H1 (cell line): Measurements from ENCODE around the gene PARS2. TPM values are rescaled to one million over a fixed set of nuclear protein-coding genes. Genes with fewer than 3 reads are reported as not detected.

Experiments used
- CTCF ChIA-PET: fragments of 300-600 bp; sonication (Branson Sonifier 250); formaldehyde crosslinking; loops from one replicate; lab custom pipeline; 2021; ENCODE audit not compliant: partially characterized antibody; lab: Charles Lee
- POLR2A ChIA-PET: fragments of 300-600 bp; sonication (Branson Sonifier 250); formaldehyde crosslinking; loops from one replicate; lab custom pipeline; 2021; ENCODE audit warnings: inconsistent platforms; ENCODE audit not compliant: partially characterized antibody; lab: Charles Lee
- DNase-seq, 2 experiments: peaks; one replicate each; pipeline versions ENCODE4 v3.0.0 to v3.0.0-alpha.2; 2010 to 2022; ENCODE audit warnings: low spot score in 2 of 2, low read depth in 1 of 2, mixed read lengths in 1 of 2
- FAIRE-seq: peaks from 2 replicates; lab custom pipeline; 2011; peaks lifted over from hg19 to GRCh38; lab: Jason Lieb, UNC
- H2AFZ ChIP-seq: 2 replicates; pipeline ENCODE4 v1.8.1; 2012; ENCODE audit warnings: low read length, inconsistent platforms
- H2AK5ac ChIP-seq: 2 replicates; pipeline ENCODE4 v1.6.1; 2013; ENCODE audit warnings: low read depth, low read length
- H2BK120ac ChIP-seq: replicated peaks from 2 replicates; pipeline ENCODE3; 2013; ENCODE audit warnings: low read depth, low read length, inconsistent platforms
- H2BK12ac ChIP-seq: 2 replicates; pipeline ENCODE4 v1.6.1; 2013; ENCODE audit warnings: low read depth, low read length
- H2BK15ac ChIP-seq: 2 replicates; pipeline ENCODE4 v1.6.1; 2013; ENCODE audit warnings: low read length
- H2BK20ac ChIP-seq: 2 replicates; pipeline ENCODE4 v1.6.1; 2013; ENCODE audit warnings: low read length
- H2BK5ac ChIP-seq: 2 replicates; pipeline ENCODE4 v1.6.1; 2013; ENCODE audit warnings: low read depth, low read length
- H3K14ac ChIP-seq: 2 replicates; pipeline ENCODE4 v1.6.1; 2013; ENCODE audit warnings: inconsistent platforms; ENCODE audit not compliant: insufficient read length
- H3K18ac ChIP-seq: 2 replicates; pipeline ENCODE4 v1.6.1; 2013; ENCODE audit warnings: low read length; ENCODE audit errors: extremely low read depth
- H3K23ac ChIP-seq: 2 replicates; pipeline ENCODE4 v1.6.1; 2013; ENCODE audit warnings: inconsistent platforms; ENCODE audit not compliant: insufficient read length
- H3K23me2 ChIP-seq: 2 replicates; pipeline ENCODE4 v1.6.1; 2013; ENCODE audit warnings: low read depth, low read length
- H3K27ac ChIP-seq: 2 replicates; pipeline ENCODE4 v1.6.1; 2011; ENCODE audit warnings: low read depth, low read length, inconsistent platforms
- H3K27me3 ChIP-seq, 4 experiments: replicated peaks in 1 of 4; 1 replicate in 1 of 4; 2 replicates in 3 of 4; pipeline versions ENCODE4 v1.6.1 to v1.8.1; 2011 to 2013; ENCODE audit warnings: low read length in 3 of 4, mild to moderate bottlenecking in 3 of 4, inconsistent platforms in 2 of 4, mixed read lengths in 2 of 4, moderate library complexity in 1 of 4; ENCODE audit not compliant: control insufficient read depth in 3 of 4, insufficient read depth in 3 of 4; ENCODE audit errors: extremely low read depth in 1 of 4
- H3K36me3 ChIP-seq, 4 experiments: 2 replicates each; pipeline versions ENCODE4 v1.6.1 to v1.8.1; 2011 to 2013; ENCODE audit warnings: mild to moderate bottlenecking in 4 of 4, low read length in 3 of 4, moderate library complexity in 2 of 4, control low read depth in 1 of 4, inconsistent platforms in 1 of 4; ENCODE audit not compliant: insufficient read depth in 4 of 4, control insufficient read depth in 2 of 4
- H3K4ac ChIP-seq: replicated peaks from 2 replicates; pipeline ENCODE3; 2013; ENCODE audit warnings: low read length, low read depth, mixed read lengths, inconsistent platforms; ENCODE audit not compliant: insufficient read length
- H3K4me1 ChIP-seq, 4 experiments: replicated peaks in 1 of 4; 1 replicate in 1 of 4; 2 replicates in 3 of 4; pipeline versions ENCODE4 v1.6.1 to v1.8.1; 2011 to 2013; ENCODE audit warnings: low read length in 3 of 4, inconsistent platforms in 2 of 4, mixed read lengths in 1 of 4; ENCODE audit not compliant: insufficient read depth in 4 of 4, control insufficient read depth in 3 of 4
- H3K4me2 ChIP-seq, 2 experiments: 2 replicates each; pipeline versions ENCODE4 v1.6.1 to v1.8.1; 2011 to 2013; ENCODE audit warnings: low read depth in 2 of 2, low read length in 2 of 2, control low read depth in 1 of 2, inconsistent platforms in 1 of 2, mild to moderate bottlenecking in 1 of 2; ENCODE audit not compliant: insufficient read depth in 1 of 2
- H3K4me3 ChIP-seq, 4 experiments: fragments of 200-600, 300-600 bp in 1 of 4; sonication (generic), shearing (Covaris generic), sonication (Bioruptor Twin) in 1 of 4; 2 replicates each; pipeline versions ENCODE4 v1.5.1 to v1.8.1; 2011 to 2016; ENCODE audit warnings: low read length in 4 of 4, low read depth in 3 of 4, control low read depth in 2 of 4, inconsistent platforms in 2 of 4, mild to moderate bottlenecking in 2 of 4, mixed read lengths in 1 of 4, moderate library complexity in 1 of 4; ENCODE audit not compliant: insufficient read depth in 2 of 4; ENCODE audit errors: extremely low read depth in 1 of 4
- H3K56ac ChIP-seq: replicated peaks from 2 replicates; pipeline ENCODE3; 2013; ENCODE audit warnings: low read depth, mild to moderate bottlenecking, mixed read lengths, low read length, inconsistent platforms; ENCODE audit not compliant: insufficient read length
- H3K79me1 ChIP-seq: 2 replicates; pipeline ENCODE4 v1.6.1; 2013; ENCODE audit warnings: low read depth, low read length, control low read depth
- H3K79me2 ChIP-seq, 2 experiments: 2 replicates each; pipeline versions ENCODE4 v1.6.1 to v1.8.1; 2012 to 2013; ENCODE audit warnings: low read length in 2 of 2, mild to moderate bottlenecking in 2 of 2, inconsistent platforms in 1 of 2; ENCODE audit not compliant: insufficient read depth in 2 of 2, control insufficient read depth in 1 of 2
- H3K9ac ChIP-seq, 4 experiments: replicated peaks in 1 of 4; 1 replicate in 1 of 4; 2 replicates in 3 of 4; pipeline versions ENCODE4 v1.6.1 to v1.8.1; 2011 to 2013; ENCODE audit warnings: low read depth in 3 of 4, low read length in 3 of 4, control low read depth in 2 of 4, mild to moderate bottlenecking in 2 of 4, moderate library complexity in 2 of 4, inconsistent platforms in 1 of 4; ENCODE audit errors: extremely low read depth in 1 of 4
- H3K9me3 ChIP-seq, 2 experiments: 2 replicates each; pipeline versions ENCODE4 v1.6.1 to v1.8.1; 2012 to 2013; ENCODE audit warnings: mild to moderate bottlenecking in 2 of 2, moderate library complexity in 2 of 2, control low read depth in 1 of 2, inconsistent platforms in 1 of 2, low read depth in 1 of 2, low read length in 1 of 2, mixed read lengths in 1 of 2; ENCODE audit not compliant: insufficient read depth in 2 of 2
- H4K20me1 ChIP-seq, 2 experiments: replicated peaks in 1 of 2; 2 replicates each; pipeline versions ENCODE3 to v1.8.1; 2011 to 2013; ENCODE audit warnings: inconsistent platforms in 2 of 2, low read length in 2 of 2, mild to moderate bottlenecking in 1 of 2; ENCODE audit not compliant: insufficient read depth in 2 of 2, control insufficient read depth in 1 of 2
- H4K5ac ChIP-seq: 2 replicates; pipeline ENCODE4 v1.6.1; 2013; ENCODE audit warnings: low read length, low read depth, mixed read lengths, inconsistent platforms; ENCODE audit not compliant: insufficient read length
- H4K8ac ChIP-seq: 2 replicates; pipeline ENCODE4 v1.8.0; 2013; ENCODE audit warnings: mild to moderate bottlenecking, moderate library complexity, low read length, inconsistent platforms; ENCODE audit not compliant: insufficient read depth; ENCODE audit errors: extremely low read depth
- H4K91ac ChIP-seq: replicated peaks from 2 replicates; pipeline ENCODE3; 2013; ENCODE audit warnings: low read length, mixed read lengths, inconsistent platforms; ENCODE audit not compliant: insufficient read length
- ASH2L ChIP-seq: fragments of 200-600, 300-600 bp; sonication (generic); IDR thresholded peaks from one replicate; pipeline ENCODE4 v1.7.1; 2017; ENCODE audit warnings: low read length
- ATF2 ChIP-seq: IDR thresholded peaks from 2 replicates; pipeline ENCODE4 v1.6.1; 2012; ENCODE audit warnings: low read length, inconsistent platforms
- BRCA1 ChIP-seq: IDR thresholded peaks from 2 replicates; pipeline ENCODE4 v1.6.1; 2012; ENCODE audit warnings: low read depth, low read length, improper control_type of control experiment
- CEBPB ChIP-seq: IDR thresholded peaks from 2 replicates; pipeline ENCODE4 v1.6.1; 2012; ENCODE audit warnings: low read depth, low read length
- CTCF ChIP-seq, 3 experiments: IDR thresholded peaks; 1 replicate in 2 of 3; 2 replicates in 1 of 3; pipeline versions ENCODE4 v1.5.1 to v1.6.1; 2011; ENCODE audit warnings: low read length in 3 of 3, mild to moderate bottlenecking in 3 of 3, inconsistent platforms in 2 of 3, low read depth in 1 of 3, moderate library complexity in 1 of 3; ENCODE audit not compliant: insufficient read depth in 1 of 3; ENCODE audit errors: control extremely low read depth in 1 of 3
- GABPA ChIP-seq: IDR thresholded peaks from 2 replicates; pipeline ENCODE4 v1.6.1; 2011; ENCODE audit warnings: mild to moderate bottlenecking, low read length, moderate library complexity, borderline replicate concordance; ENCODE audit not compliant: insufficient read depth
- SAP30 ChIP-seq: fragments of 300-600 bp; sonication (generic); IDR thresholded peaks from 2 replicates; pipeline ENCODE4 v1.7.1; 2012; ENCODE audit warnings: low read length, moderate library complexity, mild to moderate bottlenecking, inconsistent platforms; ENCODE audit not compliant: insufficient read depth, insufficient replicate concordance
- SUZ12 ChIP-seq: fragments of 200-600 bp; sonication (generic); IDR thresholded peaks from 2 replicates; pipeline ENCODE4 v1.6.1; 2012; ENCODE audit warnings: mild to moderate bottlenecking, inconsistent platforms, low read length, moderate library complexity, mixed read lengths
- TCF12 ChIP-seq: IDR thresholded peaks from 2 replicates; pipeline ENCODE4 v1.6.1; 2011; ENCODE audit warnings: low read depth, mild to moderate bottlenecking, low read length
- WGBS, 2 experiments: shearing (Covaris generic) in 1 of 2; methylation state at CpG; one replicate each; pipeline versions ENCODE4 v1.1.6 to v1.1.7; 2013 to 2015; ENCODE audit warnings: low lambda C conversion rate in 2 of 2, mixed read lengths in 2 of 2, inconsistent platforms in 1 of 2, low coverage in 1 of 2, missing lambda C conversion rate in 1 of 2; ENCODE audit not compliant: insufficient replicate concordance in 2 of 2, insufficient coverage in 1 of 2, insufficient read length in 1 of 2; ENCODE audit errors: extremely low coverage in 1 of 2, missing lambda C conversion rate in 1 of 2; 5-methylcytosine and 5-hydroxymethylcytosine counted together
- polyA plus RNA-seq, 7 experiments: library from polyadenylated mRNA; depleted of rRNA in 3 of 7; stranded (reverse) in 5 of 7; unstranded in 2 of 7; fragments of >200 nt in 5 of 7; fragments of 200-250 nt in 2 of 7; gene quantifications; 1 replicate in 5 of 7; 2 replicates in 1 of 7; 4 replicates in 1 of 7; pipeline versions ENCODE4 v1.2.1 to v1.2.3, GENCODE V29; 2011 to 2013; ENCODE audit warnings: missing spikeins in 2 of 7, mixed read lengths in 2 of 7
- total RNA-seq: library from RNA; stranded (reverse); fragmentation: NEBNext Ultra II Directional; extraction: Animal tissue kit (Norgen Biotek cat#: 25700); gene quantifications from 2 replicates; pipeline ENCODE4 v1.2.1, GENCODE V29; 2021

PARS2 gene
- total and polyA plus RNA-seq, 2 of the 8 experiments (the other 6 are each of a cell fraction or from before 2014, with no cell fraction given) = 8.9 to 10.0 TPM

GRCh38 chr1:54711536-54711935, 52.8 kb downstream of the PARS2 start:
- ChIA-PET POLR2A (no interaction called here), CTCF (no interaction called here)
- Histone ChIP-seq H2BK20ac (no peak overlapping the region), H3K9me3 (no peaks in the 10 kb centered on the region), H3K4me1 (no peaks in the 10 kb centered on the region; a peak in 1 of 7 replicates), H3K79me1 (no peaks in the 10 kb centered on the region), H2AK5ac (no peak overlapping the region)
- TF ChIP-seq BRCA1 (no peak), ATF2 (no peak), SUZ12 (no peak), TCF12 (no peak), ASH2L (no peak), SAP30 (no peak), GABPA (no peak), CEBPB (no peak), CTCF (IDR thresholded peaks at IDR 0.05; ENCODE audit: control extremely low read depth in 1 of 3, insufficient read depth in 1 of 3, low read depth in 1 of 3, low read length in 3 of 3) (no peak)
- TF ChIP-seq, all 59 proteins: peak for 0
- H2BK12ac ChIP-seq = no peak overlapping the region
- H2BK15ac ChIP-seq = no peak overlapping the region
- H3K27me3 ChIP-seq = peaks cover 0 to 9% (median 4%) of the 10 kb centered on the region in 4 experiments; a peak in 4 of 7 replicates
- no peaks in the 10 kb centered on the region for H4K20me1 ChIP-seq
- H2BK5ac ChIP-seq = no peak overlapping the region
- no peak overlapping the region for H2BK120ac ChIP-seq
- H4K5ac ChIP-seq = no peak overlapping the region
- no peak overlapping the region for H4K8ac ChIP-seq
- H3K14ac ChIP-seq = no peak overlapping the region
- no peak overlapping the region for H3K23ac ChIP-seq
- no peak for DNase-seq
- no peak overlapping the region for H3K56ac ChIP-seq
- no peak overlapping the region for H3K4me3 ChIP-seq
- no peak overlapping the region for H3K9ac ChIP-seq
- H4K91ac ChIP-seq = no peak overlapping the region
- 85% methylated on average over 10 of the region's 10 CpGs; no CpG with 5 or more reads in 1 of the 2 experiments for WGBS, 2 experiments
- peaks cover 0 to 6% of the 10 kb centered on the region in 2 experiments; a peak in 2 of 4 replicates for H3K79me2 ChIP-seq
- no peak overlapping the region for H2AFZ ChIP-seq
- H3K4me2 ChIP-seq = no peak overlapping the region
- H3K18ac ChIP-seq = no peak overlapping the region
- no peak overlapping the region for H3K27ac ChIP-seq
- no peak overlapping the region for H3K4ac ChIP-seq
- no peaks in the 10 kb centered on the region for H3K36me3 ChIP-seq
- FAIRE-seq = no peak
- H3K23me2 ChIP-seq = peaks cover 5% of the 10 kb centered on the region
